ENCODE results near the gene ZSCAN20.

- no peak for TF ChIP-seq CTCF (IDR thresholded peaks at IDR 0.05; ENCODE audit: poor library complexity, severe bottlenecking)
- TF ChIP-seq TAF1 (IDR thresholded peaks at IDR 0.05; ENCODE audit: low read depth) = no peak
Measured at GRCh38 chr1:33464552-33464951, 7.9 kb upstream of the ZSCAN20 start.

Data from neural cell (in vitro differentiated cells).